ENCODE measurements around the gene USP31.

Gene USP31

GRCh38 chr16:23149267-23149992, at the start of gene USP31:
TSS of gene USP31 (minus strand) at chr16:23149452. CDS start at chr16:23149270, 182 bp downstream.
- peak; percentile 76 to 79 (median 79) for DNase-seq (ENCODE audit: low read depth in 3 of 3)

- DNase-seq (ENCODE audit: low read depth in 3 of 3): no peak
Observed at GRCh38 chr16:23196539-23196938, 47.3 kb upstream of the USP31 start.

- DNase-seq (ENCODE audit: low read depth in 3 of 3): no peak
Observed at GRCh38 chr16:23195366-23195978, 46.2 kb upstream of the USP31 start.

- DNase-seq (ENCODE audit: low read depth in 3 of 3): no peak
Observed at GRCh38 chr16:23194497-23195221, 45.4 kb upstream of the USP31 start.

- DNase-seq (ENCODE audit: low read depth in 3 of 3): no peak
Observed at GRCh38 chr16:23188911-23189310, 39.7 kb upstream of the USP31 start.

GRCh38 chr16:23187341-23187740, 38.1 kb upstream of the USP31 start:
- no peak for DNase-seq (ENCODE audit: low read depth in 3 of 3)

GRCh38 chr16:23186171-23186570, 36.9 kb upstream of the USP31 start:
- no peak for DNase-seq (ENCODE audit: low read depth in 3 of 3)

- DNase-seq (ENCODE audit: low read depth in 3 of 3): no peak
Observed at GRCh38 chr16:23185656-23186055, 36.4 kb upstream of the USP31 start.

GRCh38 chr16:23183543-23183862, 34.3 kb upstream of the USP31 start:
- no peak for DNase-seq (ENCODE audit: low read depth in 3 of 3)

GRCh38 chr16:23182679-23183542, 33.7 kb upstream of the USP31 start, which contains the start of gene SCNN1G:
TSS of gene SCNN1G (plus strand) at chr16:23182745. CDS start at chr16:23186272, 3,527 bp downstream.
- peak in 1 of 3 experiments; percentile 1 for DNase-seq (ENCODE audit: low read depth in 3 of 3)

- peak; percentile 14 to 54 (median 36) for DNase-seq (ENCODE audit: low read depth in 3 of 3)
Observed at GRCh38 chr16:23182206-23182678, 33.0 kb upstream of the USP31 start.

GRCh38 chr16:23181506-23181905, 32.3 kb upstream of the USP31 start:
- DNase-seq (ENCODE audit: low read depth in 3 of 3): no peak

- DNase-seq (ENCODE audit: low read depth in 3 of 3): no peak
Observed at GRCh38 chr16:23175651-23176050, 26.4 kb upstream of the USP31 start.

- no peak for DNase-seq (ENCODE audit: low read depth in 3 of 3)
Observed at GRCh38 chr16:23174622-23175021, 25.4 kb upstream of the USP31 start.

GRCh38 chr16:23172994-23173393, 23.7 kb upstream of the USP31 start:
- no peak for DNase-seq (ENCODE audit: low read depth in 3 of 3)

- DNase-seq (ENCODE audit: low read depth in 3 of 3): no peak
Observed at GRCh38 chr16:23172583-23172982, 23.3 kb upstream of the USP31 start.

GRCh38 chr16:23164736-23165135, 15.5 kb upstream of the USP31 start:
- DNase-seq (ENCODE audit: low read depth in 3 of 3): no peak

GRCh38 chr16:23163921-23164320, 14.7 kb upstream of the USP31 start:
- no peak for DNase-seq (ENCODE audit: low read depth in 3 of 3)

GRCh38 chr16:23160574-23160973, 11.3 kb upstream of the USP31 start:
- no peak for DNase-seq (ENCODE audit: low read depth in 3 of 3)

- no peak for DNase-seq (ENCODE audit: low read depth in 3 of 3)
Observed at GRCh38 chr16:23160082-23160481, 10.8 kb upstream of the USP31 start.

- no peak for DNase-seq (ENCODE audit: low read depth in 3 of 3)
Observed at GRCh38 chr16:23158114-23158513, 8.9 kb upstream of the USP31 start.
